ENCODE measurements around the gene VASP.

DNA sequence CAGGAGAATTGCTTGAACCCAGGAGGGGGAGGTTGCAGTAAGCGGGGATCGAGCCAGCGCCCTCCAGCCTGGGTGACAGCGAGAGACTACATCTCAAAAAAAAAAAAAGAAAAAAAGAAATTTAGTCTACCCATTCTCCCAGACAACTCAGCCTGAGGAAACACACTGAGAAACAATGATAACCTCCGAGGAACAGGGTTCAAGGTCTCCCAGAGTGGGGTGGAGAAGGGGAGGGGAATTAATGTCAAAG lies 1.4 kb upstream of the VASP start:
- TF ChIP-seq GATA1 (IDR thresholded peaks at IDR 0.05; ENCODE audit: low read depth, low read length) (no peak), POLR2A (IDR thresholded peaks at IDR 0.05; ENCODE audit: low read length) (no peak)
